Endothelial cell of umbilical vein (primary cell): ENCODE results near the gene BRWD1. TPM values are rescaled to one million over a fixed set of nuclear protein-coding genes. Genes with fewer than 3 reads are reported as not detected.

Source experiments
- BruUV-seq: library from RNA; stranded (reverse); fragments of 400-500 nt; replicated peaks from 2 replicates; lab custom pipeline; 2021; lab: Mats Ljungman, UMichigan
- CTCF ChIA-PET: fragments of 300-600, 350-600 bp; sonication (Branson Sonifier 250); formaldehyde crosslinking; loops from one replicate; lab custom pipeline; 2021; ENCODE audit warnings: antibody characterized with exemption, inconsistent platforms; lab: Charles Lee
- POLR2A ChIA-PET: fragments of 300-600, 350-600 bp; sonication (Branson Sonifier 250); formaldehyde crosslinking; loops from one replicate; lab custom pipeline; 2021; ENCODE audit warnings: antibody characterized with exemption, inconsistent platforms; lab: Charles Lee
- DNase-seq: peaks from one replicate; pipeline ENCODE4 v3.0.0-alpha.2; 2011; ENCODE audit warnings: low read depth, low spot score
- FAIRE-seq: peaks from 2 replicates; lab custom pipeline; 2011; peaks lifted over from hg19 to GRCh38; lab: Jason Lieb, UNC
- H2AFZ ChIP-seq: 2 replicates; pipeline ENCODE4 v1.6.0; 2012; ENCODE audit warnings: low read depth, low read length, control low read depth, inconsistent platforms
- H3K27ac ChIP-seq: 2 replicates; pipeline ENCODE4 v1.5.1; 2011; ENCODE audit warnings: low read depth, mild to moderate bottlenecking, control low read depth, low read length, moderate library complexity; ENCODE audit not compliant: insufficient read depth
- H3K27me3 ChIP-seq, 2 experiments: 2 replicates each; pipeline versions ENCODE4 v1.6.0 to v1.6.1; 2011; ENCODE audit warnings: low read length in 2 of 2, mixed read lengths in 1 of 2; ENCODE audit not compliant: control insufficient read depth in 2 of 2, insufficient read depth in 2 of 2
- H3K36me3 ChIP-seq, 2 experiments: 2 replicates in 1 of 2; 3 replicates in 1 of 2; pipeline ENCODE4 v1.5.1; 2011; ENCODE audit warnings: low read length in 2 of 2, mild to moderate bottlenecking in 1 of 2, moderate library complexity in 1 of 2; ENCODE audit not compliant: control insufficient read depth in 2 of 2, insufficient read depth in 2 of 2; ENCODE audit errors: extremely low read depth in 1 of 2
- H3K4me1 ChIP-seq: 3 replicates; pipeline ENCODE4 v1.5.1; 2011; ENCODE audit warnings: mild to moderate bottlenecking, low read length; ENCODE audit not compliant: control insufficient read depth, insufficient read depth; ENCODE audit errors: extremely low read depth
- H3K4me2 ChIP-seq: 2 replicates; pipeline ENCODE4 v1.6.1; 2011; ENCODE audit warnings: low read length, control low read depth, mixed read lengths; ENCODE audit not compliant: insufficient read depth
- H3K4me3 ChIP-seq, 3 experiments: fragments of 200-600 bp in 1 of 3; sonication (generic), shearing (Covaris generic) in 1 of 3; replicated peaks in 1 of 3; 2 replicates each; pipeline ENCODE4 v1.5.1; 2011 to 2016; ENCODE audit warnings: control low read depth in 3 of 3, low read length in 3 of 3, mild to moderate bottlenecking in 2 of 3, inconsistent platforms in 1 of 3, low read depth in 1 of 3, moderate library complexity in 1 of 3; ENCODE audit not compliant: insufficient read depth in 1 of 3
- H3K79me2 ChIP-seq: 2 replicates; pipeline ENCODE4 v1.6.0; 2012; ENCODE audit warnings: low read length, inconsistent platforms; ENCODE audit not compliant: control insufficient read depth, insufficient read depth
- H3K9ac ChIP-seq: replicated peaks from 2 replicates; pipeline ENCODE3; 2011; ENCODE audit warnings: low read length, control low read depth; ENCODE audit not compliant: insufficient read depth; ENCODE audit errors: extremely low read depth
- H3K9me1 ChIP-seq: replicated peaks from 3 replicates; pipeline ENCODE4 v1.6.0; 2011; ENCODE audit warnings: mild to moderate bottlenecking, low read length; ENCODE audit not compliant: control insufficient read depth, insufficient read depth; ENCODE audit errors: extremely low read depth
- H3K9me3 ChIP-seq: replicated peaks from 2 replicates; pipeline ENCODE4 v1.5.1; 2012; ENCODE audit warnings: low read length, inconsistent platforms; ENCODE audit not compliant: control insufficient read depth, insufficient read depth
- H4K20me1 ChIP-seq: replicated peaks from 2 replicates; pipeline ENCODE3; 2011; ENCODE audit warnings: mild to moderate bottlenecking, low read length; ENCODE audit not compliant: control insufficient read depth, insufficient read depth; ENCODE audit errors: extremely low read depth
- EZH2 ChIP-seq: IDR thresholded peaks from 2 replicates; pipeline ENCODE4 v1.6.1; 2012; ENCODE audit warnings: borderline replicate concordance, low read depth, mild to moderate bottlenecking, moderate library complexity, low read length, inconsistent platforms; ENCODE audit not compliant: severe bottlenecking
- FOS ChIP-seq: IDR thresholded peaks from 2 replicates; pipeline ENCODE4 v1.6.1; 2011; ENCODE audit warnings: mild to moderate bottlenecking, low read length, moderate library complexity, borderline replicate concordance; ENCODE audit not compliant: insufficient read depth
- GATA2 ChIP-seq: IDR thresholded peaks from 2 replicates; pipeline ENCODE4 v1.7.0; 2011; ENCODE audit warnings: low read depth, mild to moderate bottlenecking, moderate library complexity, mixed read lengths, low read length; ENCODE audit not compliant: insufficient read length, insufficient read depth
- MYC ChIP-seq: IDR thresholded peaks from one replicate; pipeline ENCODE4 v1.6.1; 2011; ENCODE audit warnings: mild to moderate bottlenecking, low read depth, low read length
- POLR2A ChIP-seq: IDR thresholded peaks from 2 replicates; pipeline ENCODE4 v1.6.1; 2012; ENCODE audit warnings: low read depth, mild to moderate bottlenecking, control low read depth, low read length
- dilution Hi-C: fragments of 300-500 bp; cut with MboI; formaldehyde crosslinking; loops from one replicate; pipeline ENCODE4 v1.15.0; 2019; ENCODE audit warnings: low sequenced_read_pairs; ENCODE audit not compliant: extremely low pct_ligation_motif_present
- intact Hi-C: fragments of 100-400 bp; cut with micrococcal nuclease; formaldehyde crosslinking; loops from one replicate; pipeline ENCODE4 v1.10.0; 2022
- polyA plus RNA-seq, 4 experiments: library from polyadenylated mRNA; depleted of rRNA in 3 of 4; stranded (reverse) in 3 of 4; unstranded in 1 of 4; fragments of >200 nt; gene quantifications; 2 replicates each; pipeline versions ENCODE4 v1.2.1 to v1.2.3, GENCODE V29; 2011 to 2012; ENCODE audit warnings: missing spikeins in 1 of 4
- total RNA-seq: library from RNA; stranded (reverse); gene quantifications from 2 replicates; pipeline ENCODE4 v1.2.3, GENCODE V29; 2021
- TF ChIP-seq, protein P1 (sequence below): IDR thresholded peaks from 2 replicates; pipeline ENCODE4 v1.6.1; 2011; ENCODE audit not compliant: insufficient read depth, insufficient read length

The BRWD1 gene
- total and polyA plus RNA-seq, 2 donors (not counting 3 experiments of a cell fraction or from before 2014, with no cell fraction given) = 6.1 to 33.2 TPM

DNA sequence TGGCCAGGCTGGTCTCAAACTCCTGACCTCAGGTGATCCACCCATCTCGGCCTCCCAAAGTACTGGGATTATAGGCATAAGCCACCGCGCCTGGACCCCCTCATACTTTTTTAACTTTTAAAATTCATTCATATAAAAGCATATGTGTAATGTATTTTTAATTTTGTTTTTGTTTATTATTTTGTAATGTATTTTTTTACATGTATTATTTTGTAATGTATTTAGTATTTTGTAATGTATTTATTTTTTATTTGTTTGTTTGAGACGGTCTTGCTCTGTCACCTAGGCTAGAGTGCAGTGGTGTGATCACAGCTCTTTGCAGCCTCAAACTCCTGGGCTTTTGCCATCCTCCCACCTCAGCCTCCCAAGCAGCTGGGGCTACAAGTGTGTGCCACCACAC, 12.0 kb upstream of the BRWD1 start:
- ChIA-PET POLR2A (no interaction called here), CTCF (no interaction called here)
- Histone ChIP-seq H3K36me3 (no peaks in the 10 kb centered on the region), H3K27me3 (peaks cover 2 to 5% of the 10 kb centered on the region in 2 experiments), H4K20me1 (no peaks in the 10 kb centered on the region), H3K4me1 (no peaks in the 10 kb centered on the region), H3K4me3 (no peak overlapping the region), H3K27ac (no peak overlapping the region), H2AFZ (no peak overlapping the region), H3K9me3 (no peaks in the 10 kb centered on the region), H3K79me2 (no peaks in the 10 kb centered on the region), H3K4me2 (no peak overlapping the region), H3K9ac (no peak overlapping the region), H3K9me1 (no peaks in the 10 kb centered on the region)
- no TSS peak for BruUV-seq
- DNase-seq (no peak), FAIRE-seq (no peak)
- TF ChIP-seq MYC = no peak
- TF ChIP-seq, protein P1, sequence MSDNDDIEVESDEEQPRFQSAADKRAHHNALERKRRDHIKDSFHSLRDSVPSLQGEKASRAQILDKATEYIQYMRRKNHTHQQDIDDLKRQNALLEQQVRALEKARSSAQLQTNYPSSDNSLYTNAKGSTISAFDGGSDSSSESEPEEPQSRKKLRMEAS = no peak
- no peak for TF ChIP-seq FOS
- TF ChIP-seq EZH2 = no peak
- intact Hi-C loops = no loop called here
- dilution Hi-C loops = no loop called here

DNA sequence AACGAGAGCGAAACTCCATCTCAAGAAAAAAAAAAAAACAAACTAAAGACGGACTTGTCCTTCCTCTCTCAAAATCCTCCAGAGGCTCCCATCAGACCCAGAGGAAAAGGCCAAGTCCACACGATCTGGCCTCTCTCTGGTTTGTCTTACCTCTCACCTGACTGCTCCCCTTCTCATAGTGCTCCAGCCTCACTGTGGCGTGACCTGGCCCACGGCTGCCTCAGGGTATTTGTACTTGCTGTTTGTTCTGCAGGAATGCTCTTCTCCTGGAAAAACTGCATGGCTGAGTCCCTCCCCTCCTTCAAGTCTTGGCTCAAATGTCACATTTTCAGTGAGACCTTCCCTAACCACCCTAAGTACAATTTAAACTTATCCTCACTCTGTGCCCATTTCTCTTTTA, 8.0 kb upstream of the BRWD1 start:
- no peak for FAIRE-seq
- H4K20me1 ChIP-seq = no peaks in the 10 kb centered on the region

More for the DNA sequence above, 8.0 kb upstream of the BRWD1 start:
- intact Hi-C loops (no loop called here), dilution Hi-C loops (no loop called here)
- Histone ChIP-seq H3K79me2 (no peaks in the 10 kb centered on the region), H3K27ac (no peak overlapping the region), H3K9ac (no peak overlapping the region), H3K4me1 (no peaks in the 10 kb centered on the region), H3K9me3 (no peaks in the 10 kb centered on the region), H3K9me1 (no peaks in the 10 kb centered on the region), H2AFZ (no peak overlapping the region), H3K36me3 (no peaks in the 10 kb centered on the region), H3K27me3 (peaks cover 2 to 10% of the 10 kb centered on the region in 2 experiments), H3K4me2 (no peak overlapping the region), H3K4me3 (no peak overlapping the region)
- ChIA-PET POLR2A (no interaction called here), CTCF (no interaction called here)
- TF ChIP-seq GATA2 (no peak), POLR2A (no peak)
- BruUV-seq = no TSS peak
- DNase-seq = no peak
